ENCODE measurements around the gene GKAP1.

GKAP1 gene

GRCh38 chr9:83722726-83723495 lies 94.7 kb downstream of the GKAP1 start:
- H3K9me2 ChIP-seq (replicated peaks; ENCODE audit: low read depth, low read length), result no peaks in the 10 kb centered on the region
- no peaks in the 10 kb centered on the region for H3F3A ChIP-seq (ENCODE audit: low read depth)
- H4K20me1 ChIP-seq (ENCODE audit: insufficient read depth, low read length, poor library complexity, severe bottlenecking), result no peaks in the 10 kb centered on the region
- TF ChIP-seq CTCF (conservative IDR thresholded peaks at IDR 0.05; ENCODE audit: low read length) (no peak), EZH2phosphoT487 (IDR thresholded peaks at IDR 0.05; ENCODE audit: borderline replicate concordance) (no peak)
- no peaks in the 10 kb centered on the region for H3K27me3 ChIP-seq (ENCODE audit: insufficient read depth, low read length, poor library complexity, severe bottlenecking)
- H2AFZ ChIP-seq (ENCODE audit: low read length), result no peak overlapping the region
- no peak overlapping the region for H3K4me2 ChIP-seq (ENCODE audit: low read depth, low read length, poor library complexity, severe bottlenecking)
- no peak overlapping the region for H3K9ac ChIP-seq (ENCODE audit: low read depth, low read length, poor library complexity, severe bottlenecking)
- H3K9me3 ChIP-seq (ENCODE audit: insufficient read depth, low read depth, low read length), result no peaks in the 10 kb centered on the region; the same call in 1 of the 2 replicates
- H3K36me3 ChIP-seq (ENCODE audit: insufficient read depth, low read length), result no peaks in the 10 kb centered on the region
- H3K4me1 ChIP-seq (ENCODE audit: insufficient read depth, low read length, poor library complexity, severe bottlenecking), result no peaks in the 10 kb centered on the region
- no peak overlapping the region for H3K4me3 ChIP-seq (ENCODE audit: low read length, poor library complexity, severe bottlenecking)
- H3K79me2 ChIP-seq (ENCODE audit: insufficient read depth, low read length), result no peaks in the 10 kb centered on the region

- Histone ChIP-seq H3K4me1 (ENCODE audit: insufficient read depth, low read length, poor library complexity, severe bottlenecking) (no peaks in the 10 kb centered on the region), H3K9me3 (ENCODE audit: insufficient read depth, low read depth, low read length) (no peaks in the 10 kb centered on the region; the same call in 1 of the 2 replicates), H3K9ac (ENCODE audit: low read depth, low read length, poor library complexity, severe bottlenecking) (no peak overlapping the region), H3K4me2 (ENCODE audit: low read depth, low read length, poor library complexity, severe bottlenecking) (no peak overlapping the region), H2AFZ (ENCODE audit: low read length) (no peak overlapping the region), H3K9me2 (replicated peaks; ENCODE audit: low read depth, low read length) (no peaks in the 10 kb centered on the region), H3K79me2 (ENCODE audit: insufficient read depth, low read length) (no peaks in the 10 kb centered on the region), H3K4me3 (ENCODE audit: low read length, poor library complexity, severe bottlenecking) (no peak overlapping the region), H3K27me3 (ENCODE audit: insufficient read depth, low read length, poor library complexity, severe bottlenecking) (no peaks in the 10 kb centered on the region), H3K36me3 (ENCODE audit: insufficient read depth, low read length) (no peaks in the 10 kb centered on the region), H3F3A (ENCODE audit: low read depth) (no peaks in the 10 kb centered on the region), H4K20me1 (ENCODE audit: insufficient read depth, low read length, poor library complexity, severe bottlenecking) (no peaks in the 10 kb centered on the region)
- TF ChIP-seq CTCF (conservative IDR thresholded peaks at IDR 0.05; ENCODE audit: low read length) (no peak), EZH2phosphoT487 (IDR thresholded peaks at IDR 0.05; ENCODE audit: borderline replicate concordance) (no peak)
Observed at GRCh38 chr9:83721509-83721908, 96.1 kb downstream of the GKAP1 start.

DNA sequence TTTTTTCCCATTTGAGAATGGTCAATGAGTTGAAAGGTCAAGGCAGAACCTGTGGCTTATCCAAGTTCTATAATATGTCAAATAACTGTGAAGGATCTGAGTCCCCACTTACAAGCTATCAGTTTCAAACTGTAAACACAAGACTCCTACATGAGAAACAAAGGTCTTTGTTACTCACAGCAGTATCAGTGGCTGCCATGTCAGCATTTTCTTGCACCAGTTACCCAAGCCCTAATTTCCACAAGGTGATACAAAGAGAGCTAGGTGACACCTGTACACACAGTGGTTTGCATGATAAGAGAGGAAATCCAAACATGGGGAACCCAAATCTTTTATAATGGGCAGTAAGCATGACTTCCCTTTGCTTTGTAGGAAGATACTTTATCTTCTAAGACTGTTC lies 101.8 kb downstream of the GKAP1 start:
- Histone ChIP-seq H3K4me3 (ENCODE audit: low read length, poor library complexity, severe bottlenecking) (no peak overlapping the region), H4K20me1 (ENCODE audit: insufficient read depth, low read length, poor library complexity, severe bottlenecking) (no peaks in the 10 kb centered on the region), H3K9me3 (ENCODE audit: insufficient read depth, low read depth, low read length) (no peaks in the 10 kb centered on the region), H3K36me3 (ENCODE audit: insufficient read depth, low read length) (no peaks in the 10 kb centered on the region), H3K79me2 (ENCODE audit: insufficient read depth, low read length) (no peaks in the 10 kb centered on the region), H3K4me1 (ENCODE audit: insufficient read depth, low read length, poor library complexity, severe bottlenecking) (no peaks in the 10 kb centered on the region), H3K9ac (ENCODE audit: low read depth, low read length, poor library complexity, severe bottlenecking) (no peak overlapping the region), H3F3A (ENCODE audit: low read depth) (no peaks in the 10 kb centered on the region), H3K9me2 (replicated peaks; ENCODE audit: low read depth, low read length) (no peaks in the 10 kb centered on the region), H2AFZ (ENCODE audit: low read length) (no peak overlapping the region), H3K27me3 (ENCODE audit: insufficient read depth, low read length, poor library complexity, severe bottlenecking) (no peaks in the 10 kb centered on the region), H3K4me2 (ENCODE audit: low read depth, low read length, poor library complexity, severe bottlenecking) (no peak overlapping the region)
- TF ChIP-seq EZH2phosphoT487 (IDR thresholded peaks at IDR 0.05; ENCODE audit: borderline replicate concordance), result no peak

GRCh38 chr9:83715221-83715620 lies 102.3 kb downstream of the GKAP1 start:
- TF ChIP-seq EZH2phosphoT487 (IDR thresholded peaks at IDR 0.05; ENCODE audit: borderline replicate concordance) (no peak), CTCF (conservative IDR thresholded peaks at IDR 0.05; ENCODE audit: low read length) (no peak)
- H3K9me2 ChIP-seq (replicated peaks; ENCODE audit: low read depth, low read length), result no peaks in the 10 kb centered on the region
- H4K20me1 ChIP-seq (ENCODE audit: insufficient read depth, low read length, poor library complexity, severe bottlenecking), result no peaks in the 10 kb centered on the region
- no peaks in the 10 kb centered on the region for H3K27me3 ChIP-seq (ENCODE audit: insufficient read depth, low read length, poor library complexity, severe bottlenecking)
- no peak overlapping the region for H2AFZ ChIP-seq (ENCODE audit: low read length)
- H3K4me1 ChIP-seq (ENCODE audit: insufficient read depth, low read length, poor library complexity, severe bottlenecking), result no peaks in the 10 kb centered on the region
- H3F3A ChIP-seq (ENCODE audit: low read depth), result no peaks in the 10 kb centered on the region
- no peaks in the 10 kb centered on the region for H3K79me2 ChIP-seq (ENCODE audit: insufficient read depth, low read length)
- H3K36me3 ChIP-seq (ENCODE audit: insufficient read depth, low read length), result no peaks in the 10 kb centered on the region
- no peak overlapping the region for H3K9ac ChIP-seq (ENCODE audit: low read depth, low read length, poor library complexity, severe bottlenecking)
- no peaks in the 10 kb centered on the region for H3K9me3 ChIP-seq (ENCODE audit: insufficient read depth, low read depth, low read length)
- no peak overlapping the region for H3K4me3 ChIP-seq (ENCODE audit: low read length, poor library complexity, severe bottlenecking)
- H3K4me2 ChIP-seq (ENCODE audit: low read depth, low read length, poor library complexity, severe bottlenecking), result no peak overlapping the region
